Measurements from ENCODE around the gene SPIN2A. TPM values are rescaled to one million over a fixed set of nuclear protein-coding genes. Genes with fewer than 3 reads are reported as not detected.
"Not testable (repeated sequence)": the region's sequence is repeated elsewhere in the genome, so short reads cannot be mapped to it uniquely, and the experiment has no call there.

SPIN2A gene
- total and polyA plus RNA-seq, 2 donors (not counting 1 experiment from before 2014, with no cell fraction given): 0.50 to 2.3 TPM

DNA sequence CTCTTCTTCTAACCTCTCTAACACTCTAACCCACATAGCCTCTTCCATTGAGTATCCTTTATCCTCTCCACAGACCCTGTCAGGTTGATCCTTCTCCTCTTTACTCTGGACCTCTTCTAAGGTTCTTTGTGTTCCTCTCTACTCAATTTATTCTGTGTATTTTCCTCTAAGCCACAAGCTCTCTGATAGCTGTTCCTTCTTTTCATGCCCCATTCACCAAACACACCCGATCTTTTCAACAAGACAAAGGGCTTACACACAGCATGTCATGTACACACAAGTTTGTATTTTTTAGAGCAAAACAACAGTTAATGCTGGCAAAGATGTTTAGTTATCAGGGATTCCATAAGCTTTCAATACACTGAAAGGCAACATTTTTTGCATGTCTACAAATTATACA is 17.8 kb downstream of the SPIN2A start:
- Histone ChIP-seq H3K4me2 (ENCODE audit: extremely low read depth, insufficient read depth, low read length) (no peak overlapping the region), H3K4me3 (replicated peaks in 1 of 4; ENCODE audit: control extremely low read depth in 1 of 4, insufficient read depth in 1 of 4, low read depth in 3 of 4, low read length in 4 of 4) (no peak overlapping the region), H3K4me1 (ENCODE audit: control insufficient read depth, extremely low read depth, insufficient read depth, low read length) (no peaks in the 10 kb centered on the region), H3K36me3 (ENCODE audit: control insufficient read depth, insufficient read depth, low read length) (no peaks in the 10 kb centered on the region), H3K79me2 (ENCODE audit: control insufficient read depth, insufficient read depth, low read length) (no peaks in the 10 kb centered on the region), H3K9ac (ENCODE audit: insufficient read depth, low read length) (no peak overlapping the region), H2AFZ (ENCODE audit: low read length) (no peak overlapping the region), H3K27ac (ENCODE audit: insufficient read depth, low read length) (no peak overlapping the region), H3K9me3 (ENCODE audit: control insufficient read depth, insufficient read depth, low read depth, low read length) (no peaks in the 10 kb centered on the region), H3K27me3 (ENCODE audit: control insufficient read depth, insufficient read depth, low read length) (no peaks in the 10 kb centered on the region), H4K20me1 (ENCODE audit: control insufficient read depth, extremely low read depth, insufficient read depth, low read length) (no peaks in the 10 kb centered on the region)
- DNase-seq (ENCODE audit: low read depth in 2 of 2): no peak
- TF ChIP-seq CTCF (conservative IDR thresholded peaks at IDR 0.05 in 1 of 2, IDR thresholded peaks at IDR 0.05 in 1 of 2; ENCODE audit: low read depth in 1 of 2, low read length in 2 of 2): no peak
- TF ChIP-seq EZH2 (IDR thresholded peaks at IDR 0.05; ENCODE audit: low read length, missing control alignments): no peak

GRCh38 chrX:57117566-57117965 is 19.6 kb downstream of the SPIN2A start:
- H3K4me3 ChIP-seq (replicated peaks in 1 of 4; ENCODE audit: control extremely low read depth in 1 of 4, insufficient read depth in 1 of 4, low read depth in 3 of 4, low read length in 4 of 4); H3K27ac ChIP-seq (ENCODE audit: insufficient read depth, low read length); H3K9me3 ChIP-seq (ENCODE audit: control insufficient read depth, insufficient read depth, low read depth, low read length); H3K9ac ChIP-seq (ENCODE audit: insufficient read depth, low read length); H3K4me2 ChIP-seq (ENCODE audit: extremely low read depth, insufficient read depth, low read length); H3K27me3 ChIP-seq (ENCODE audit: control insufficient read depth, insufficient read depth, low read length); H3K4me1 ChIP-seq (ENCODE audit: control insufficient read depth, extremely low read depth, insufficient read depth, low read length); DNase-seq (ENCODE audit: low read depth in 2 of 2); H2AFZ ChIP-seq (ENCODE audit: low read length); H4K20me1 ChIP-seq (ENCODE audit: control insufficient read depth, extremely low read depth, insufficient read depth, low read length); H3K79me2 ChIP-seq (ENCODE audit: control insufficient read depth, insufficient read depth, low read length); H3K36me3 ChIP-seq (ENCODE audit: control insufficient read depth, insufficient read depth, low read length): not testable (repeated sequence)

GRCh38 chrX:57104921-57105398 is 32.2 kb downstream of the SPIN2A start:
- no peaks in the 10 kb centered on the region for H3K9me3 ChIP-seq (ENCODE audit: control insufficient read depth, insufficient read depth, low read depth, low read length)
- no peaks in the 10 kb centered on the region for H3K79me2 ChIP-seq (ENCODE audit: control insufficient read depth, insufficient read depth, low read length)
- H3K27me3 ChIP-seq (ENCODE audit: control insufficient read depth, insufficient read depth, low read length): no peaks in the 10 kb centered on the region
- no peak overlapping the region for H3K4me3 ChIP-seq (replicated peaks in 1 of 4; ENCODE audit: control extremely low read depth in 1 of 4, insufficient read depth in 1 of 4, low read depth in 3 of 4, low read length in 4 of 4)
- H3K27ac ChIP-seq (ENCODE audit: insufficient read depth, low read length): no peak overlapping the region
- DNase-seq (ENCODE audit: low read depth in 2 of 2): no peak
- H3K4me1 ChIP-seq (ENCODE audit: control insufficient read depth, extremely low read depth, insufficient read depth, low read length): no peaks in the 10 kb centered on the region
- H3K4me2 ChIP-seq (ENCODE audit: extremely low read depth, insufficient read depth, low read length): no peak overlapping the region
- TF ChIP-seq EZH2 (IDR thresholded peaks at IDR 0.05; ENCODE audit: low read length, missing control alignments) (no peak), CTCF (conservative IDR thresholded peaks at IDR 0.05 in 1 of 2, IDR thresholded peaks at IDR 0.05 in 1 of 2; ENCODE audit: low read depth in 1 of 2, low read length in 2 of 2) (no peak)
- no peaks in the 10 kb centered on the region for H3K36me3 ChIP-seq (ENCODE audit: control insufficient read depth, insufficient read depth, low read length)
- H3K9ac ChIP-seq (ENCODE audit: insufficient read depth, low read length): no peak overlapping the region
- no peak overlapping the region for H2AFZ ChIP-seq (ENCODE audit: low read length)
- H4K20me1 ChIP-seq (ENCODE audit: control insufficient read depth, extremely low read depth, insufficient read depth, low read length): no peaks in the 10 kb centered on the region

Measured in fibroblast of lung (primary cell).